Parathyroid adenoma (tissue), 2 donors: Measurements from ENCODE around the gene RHBDD3.
A peak's percentile ranks its signal among the peaks of the same experiment; 100 is the strongest.

Source experiments
- H2AFZ ChIP-seq: fragments of 300-600 bp; sonication (generic); one replicate; pipeline ENCODE4 v1.7.0; 2017; ENCODE audit warnings: antibody characterized with exemption, mild to moderate bottlenecking
- H3K27ac ChIP-seq: fragments of 300-600 bp; sonication (generic); one replicate; pipeline ENCODE4 v1.7.0; 2017
- H3K27me3 ChIP-seq: fragments of 300-600 bp; sonication (generic); one replicate; pipeline ENCODE4 v1.7.0; 2017; ENCODE audit warnings: low read length; ENCODE audit not compliant: control insufficient read depth, insufficient read depth
- H3K36me3 ChIP-seq: fragments of 300-600 bp; sonication (generic); one replicate; pipeline ENCODE4 v1.7.0; 2017; ENCODE audit warnings: low read length; ENCODE audit not compliant: control insufficient read depth, insufficient read depth
- H3K4me1 ChIP-seq: fragments of 300-600 bp; sonication (generic); one replicate; pipeline ENCODE4 v1.7.0; 2017; ENCODE audit warnings: control low read depth
- H3K4me2 ChIP-seq: fragments of 300-600 bp; sonication (generic); one replicate; pipeline ENCODE4 v1.7.0; 2017; ENCODE audit warnings: low read length
- H3K4me3 ChIP-seq: fragments of 300-600 bp; sonication (generic); one replicate; pipeline ENCODE4 v1.7.0; 2017; ENCODE audit warnings: low read depth, low read length
- H3K79me2 ChIP-seq: fragments of 300-600 bp; sonication (generic); one replicate; pipeline ENCODE4 v1.7.0; 2017; ENCODE audit warnings: control low read depth
- H3K9ac ChIP-seq: fragments of 300-600 bp; sonication (generic); one replicate; pipeline ENCODE4 v1.7.0; 2017; ENCODE audit warnings: mild to moderate bottlenecking
- H3K9me3 ChIP-seq: fragments of 300-600 bp; sonication (generic); one replicate; pipeline ENCODE4 v1.7.0; 2017; ENCODE audit warnings: low read length; ENCODE audit not compliant: control insufficient read depth
- TF ChIP-seq, protein P1 (sequence below): fragments of 300-600 bp; sonication (generic); IDR thresholded peaks from one replicate; pipeline ENCODE4 v1.7.0; 2017; ENCODE audit warnings: antibody characterized with exemption, mild to moderate bottlenecking
- donor health status: primary hyperparathyroidism.

RHBDD3 gene

GRCh38 chr22:29267462-29267857, 321 bp downstream of the RHBDD3 start:
- peaks cover 7% of the 10 kb centered on the region for H3K4me1 ChIP-seq

GRCh38 chr22:29266564-29267461, 968 bp downstream of the RHBDD3 start:
- no peaks in the 10 kb centered on the region for H3K27me3 ChIP-seq
- no peak overlapping the region for H3K9ac ChIP-seq
- TF ChIP-seq, protein P1, sequence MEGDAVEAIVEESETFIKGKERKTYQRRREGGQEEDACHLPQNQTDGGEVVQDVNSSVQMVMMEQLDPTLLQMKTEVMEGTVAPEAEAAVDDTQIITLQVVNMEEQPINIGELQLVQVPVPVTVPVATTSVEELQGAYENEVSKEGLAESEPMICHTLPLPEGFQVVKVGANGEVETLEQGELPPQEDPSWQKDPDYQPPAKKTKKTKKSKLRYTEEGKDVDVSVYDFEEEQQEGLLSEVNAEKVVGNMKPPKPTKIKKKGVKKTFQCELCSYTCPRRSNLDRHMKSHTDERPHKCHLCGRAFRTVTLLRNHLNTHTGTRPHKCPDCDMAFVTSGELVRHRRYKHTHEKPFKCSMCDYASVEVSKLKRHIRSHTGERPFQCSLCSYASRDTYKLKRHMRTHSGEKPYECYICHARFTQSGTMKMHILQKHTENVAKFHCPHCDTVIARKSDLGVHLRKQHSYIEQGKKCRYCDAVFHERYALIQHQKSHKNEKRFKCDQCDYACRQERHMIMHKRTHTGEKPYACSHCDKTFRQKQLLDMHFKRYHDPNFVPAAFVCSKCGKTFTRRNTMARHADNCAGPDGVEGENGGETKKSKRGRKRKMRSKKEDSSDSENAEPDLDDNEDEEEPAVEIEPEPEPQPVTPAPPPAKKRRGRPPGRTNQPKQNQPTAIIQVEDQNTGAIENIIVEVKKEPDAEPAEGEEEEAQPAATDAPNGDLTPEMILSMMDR = no peak
- peak overlapping the region; percentile 94 for H3K4me3 ChIP-seq
- peak overlapping the region; percentile 92 for H3K4me2 ChIP-seq
- peak overlapping the region; percentile 99 for H3K27ac ChIP-seq
- peak overlapping the region; percentile 92 for H2AFZ ChIP-seq
- H3K9me3 ChIP-seq = no peaks in the 10 kb centered on the region
- H3K36me3 ChIP-seq = no peaks in the 10 kb centered on the region
- peaks cover 7% of the 10 kb centered on the region for H3K4me1 ChIP-seq
- H3K79me2 ChIP-seq = peaks cover 22% of the 10 kb centered on the region

More at GRCh38 chr22:29267462-29267857, 321 bp downstream of the RHBDD3 start:
- no peaks in the 10 kb centered on the region for H3K9me3 ChIP-seq
- peak overlapping the region; percentile 94 for H3K4me3 ChIP-seq
- peak overlapping the region; percentile 92 for H2AFZ ChIP-seq
- peak overlapping the region; percentile 99 for H3K27ac ChIP-seq
- no peaks in the 10 kb centered on the region for H3K36me3 ChIP-seq
- peaks cover 25% of the 10 kb centered on the region for H3K79me2 ChIP-seq
- H3K27me3 ChIP-seq = no peaks in the 10 kb centered on the region
- peak overlapping the region; percentile 92 for H3K4me2 ChIP-seq
- TF ChIP-seq, protein P1 = no peak
- H3K9ac ChIP-seq = peak overlapping the region; percentile 92

DNA sequence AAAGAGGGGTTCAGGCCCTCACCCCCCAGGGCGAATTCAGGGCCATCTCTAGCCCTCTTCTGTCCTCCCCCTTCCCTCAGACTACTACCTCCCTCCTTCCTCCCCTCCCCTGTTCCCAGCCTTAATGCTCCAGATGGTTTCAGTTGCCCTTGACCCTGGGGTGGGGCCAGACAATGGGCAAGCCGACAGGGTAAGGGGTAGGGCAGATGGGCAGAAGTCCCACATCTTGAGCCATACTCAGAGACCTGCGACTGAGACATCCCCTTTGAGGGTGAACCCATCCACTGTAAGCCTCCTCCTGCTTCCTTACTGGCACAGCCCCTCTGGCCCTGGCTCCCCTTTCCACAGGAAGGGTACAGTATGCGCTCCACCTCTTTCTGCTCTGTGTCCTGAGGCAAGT, 1.9 kb downstream of the RHBDD3 start:
- Histone ChIP-seq H3K36me3 (no peaks in the 10 kb centered on the region), H3K4me1 (peaks cover 5% of the 10 kb centered on the region), H2AFZ (no peak overlapping the region), H3K9me3 (no peaks in the 10 kb centered on the region), H3K27ac (no peak overlapping the region), H3K79me2 (peaks cover 18% of the 10 kb centered on the region), H3K4me2 (no peak overlapping the region), H3K27me3 (no peaks in the 10 kb centered on the region), H3K9ac (no peak overlapping the region), H3K4me3 (no peak overlapping the region)
- TF ChIP-seq, protein P1 = no peak

- Histone ChIP-seq H3K27ac (no peak overlapping the region), H2AFZ (no peak overlapping the region), H3K4me3 (no peak overlapping the region), H3K36me3 (no peaks in the 10 kb centered on the region), H3K27me3 (no peaks in the 10 kb centered on the region), H3K9ac (no peak overlapping the region), H3K79me2 (peaks cover 18% of the 10 kb centered on the region), H3K9me3 (no peaks in the 10 kb centered on the region), H3K4me1 (peaks cover 5% of the 10 kb centered on the region), H3K4me2 (no peak overlapping the region)
- TF ChIP-seq, protein P1 = no peak
Observed at GRCh38 chr22:29265305-29265704, 2.5 kb downstream of the RHBDD3 start.
